Measurements from ENCODE around the gene FAM167B.
A peak's percentile ranks its signal among the peaks of the same experiment; 100 is the strongest.

Gene FAM167B

DNA sequence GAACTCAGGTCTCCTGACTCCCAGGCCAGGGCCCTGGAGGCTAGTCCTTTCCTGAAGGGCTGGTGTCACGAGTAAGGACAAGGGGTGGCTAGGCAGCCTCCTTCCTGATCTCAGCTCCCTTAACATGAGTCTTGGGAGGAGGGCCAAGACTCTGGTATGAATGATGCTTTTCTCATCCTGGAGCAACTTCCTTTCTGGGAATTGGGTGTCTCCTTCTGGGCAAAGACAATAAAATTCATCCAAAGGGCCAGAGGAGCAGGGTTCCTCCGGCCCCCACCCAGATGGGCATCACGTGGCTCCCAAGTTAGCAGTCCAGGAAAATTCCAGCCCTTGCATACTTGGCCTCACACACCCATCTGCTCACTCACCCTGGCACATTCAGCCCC lies at the start of gene FAM167B:
TSS of gene FAM167B (plus strand) at position 335 of the 386 bp plus-strand sequence. CDS start 200 bp downstream, outside the sequence.
- FAIRE-seq, result no peak

DNA sequence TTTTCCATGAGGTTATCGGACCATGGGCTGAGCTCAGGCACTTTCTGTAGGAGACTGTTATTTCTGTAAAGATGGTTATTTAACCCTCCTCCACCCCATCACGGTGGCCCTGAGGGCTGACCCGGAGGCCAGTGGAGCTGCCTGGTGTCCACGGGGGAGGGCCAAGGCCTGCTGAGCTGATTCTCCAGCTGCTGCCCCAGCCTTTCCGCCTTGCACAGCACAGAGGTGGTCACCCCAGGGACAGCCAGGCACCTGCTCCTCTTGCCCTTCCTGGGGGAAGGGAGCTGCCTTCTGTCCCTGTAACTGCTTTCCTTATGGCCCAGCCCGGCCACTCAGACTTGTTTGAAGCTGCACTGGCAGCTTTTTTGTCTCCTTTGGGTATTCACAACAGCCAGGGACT lies 49.2 kb upstream of the FAM167B start:
- no peak for FAIRE-seq

DNA sequence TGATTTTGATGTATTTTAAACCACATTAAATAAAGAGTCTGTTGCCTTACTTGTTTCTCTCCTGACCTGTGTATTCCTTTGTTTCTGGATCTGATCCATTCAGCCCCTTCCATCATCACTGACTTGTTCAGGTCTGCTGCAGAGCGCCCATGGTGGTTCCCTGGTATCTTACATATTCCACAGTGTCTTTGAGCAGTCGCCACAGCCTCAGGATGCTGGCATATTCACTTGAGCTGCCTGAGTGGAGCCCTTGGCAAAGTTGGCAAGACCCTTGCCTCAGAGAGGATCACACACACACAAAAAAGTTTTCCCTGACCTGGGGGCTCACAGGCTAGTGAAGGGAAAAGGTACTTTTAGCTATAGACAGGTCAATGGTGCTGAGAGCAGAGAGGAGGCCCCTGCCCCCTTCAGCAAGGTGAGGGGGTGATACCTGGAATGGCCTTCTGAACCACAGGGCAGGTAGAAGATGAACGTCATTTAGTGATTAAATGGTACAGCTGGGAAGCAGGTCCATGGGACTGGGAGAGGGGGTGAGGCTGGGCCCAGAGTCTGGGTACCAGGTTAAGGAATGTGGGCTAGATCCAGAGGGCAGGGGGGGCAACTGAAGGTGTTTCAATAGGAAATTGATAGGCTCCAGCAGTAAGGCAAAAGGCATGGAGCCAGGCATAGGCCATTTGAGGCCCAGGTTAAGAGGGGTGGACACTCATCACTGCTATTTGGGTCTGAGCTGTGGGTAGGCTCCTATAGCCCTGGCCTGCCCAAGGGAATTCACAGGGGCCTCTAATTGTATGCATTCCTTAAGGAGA lies 48.6 kb upstream of the FAM167B start:
- FAIRE-seq, result no peak

DNA sequence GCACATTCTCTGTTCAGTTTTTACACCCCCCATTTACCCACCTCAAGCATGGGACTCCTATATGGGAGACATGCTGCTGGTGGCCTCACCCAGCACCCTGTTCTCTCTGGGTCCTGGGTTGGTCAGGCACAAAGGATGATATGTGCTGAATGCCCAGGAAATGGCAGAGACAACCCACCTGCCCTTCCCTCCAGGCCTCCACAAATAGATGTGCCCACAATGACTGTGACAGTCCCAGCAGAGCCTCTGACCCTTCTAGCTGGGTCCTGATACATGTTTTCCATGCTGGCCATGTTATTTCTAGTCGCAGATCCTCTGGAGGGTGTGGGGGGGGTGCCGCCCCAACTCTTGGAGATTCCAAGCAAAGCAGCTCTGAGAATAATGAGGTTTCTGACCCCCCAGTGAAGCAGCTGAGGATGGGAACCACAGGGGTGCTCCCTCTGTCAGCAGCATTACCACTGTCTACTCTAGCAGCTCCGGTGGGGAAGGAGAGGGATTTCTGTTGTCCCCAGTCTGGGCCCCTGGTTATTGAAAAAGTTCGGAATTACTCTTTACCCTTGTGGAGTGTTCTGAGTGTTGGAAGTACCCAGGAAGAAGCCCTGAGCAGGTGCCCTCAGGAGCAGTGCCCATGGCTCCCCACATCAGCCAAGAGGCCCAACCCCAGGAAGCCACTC lies 47.8 kb upstream of the FAM167B start:
- no peak for FAIRE-seq

DNA sequence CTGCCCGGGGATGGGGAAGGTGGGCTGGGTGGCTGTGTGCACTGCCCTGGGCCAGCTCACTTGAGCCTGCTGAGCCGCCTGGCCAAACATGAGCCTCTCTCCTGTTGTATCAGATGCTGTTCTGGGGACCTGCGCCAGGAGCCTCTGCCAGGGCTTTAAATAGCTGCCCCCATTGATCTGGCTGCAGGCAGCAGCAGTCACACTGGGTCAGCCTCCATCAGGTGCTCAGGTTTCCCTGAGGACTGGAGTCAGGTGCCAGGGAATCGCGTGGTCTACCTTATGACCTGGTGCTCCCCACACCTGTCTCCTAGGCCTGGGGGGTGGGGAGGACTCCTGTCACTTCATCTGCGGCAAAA lies 47.3 kb upstream of the FAM167B start:
- FAIRE-seq, result no peak

DNA sequence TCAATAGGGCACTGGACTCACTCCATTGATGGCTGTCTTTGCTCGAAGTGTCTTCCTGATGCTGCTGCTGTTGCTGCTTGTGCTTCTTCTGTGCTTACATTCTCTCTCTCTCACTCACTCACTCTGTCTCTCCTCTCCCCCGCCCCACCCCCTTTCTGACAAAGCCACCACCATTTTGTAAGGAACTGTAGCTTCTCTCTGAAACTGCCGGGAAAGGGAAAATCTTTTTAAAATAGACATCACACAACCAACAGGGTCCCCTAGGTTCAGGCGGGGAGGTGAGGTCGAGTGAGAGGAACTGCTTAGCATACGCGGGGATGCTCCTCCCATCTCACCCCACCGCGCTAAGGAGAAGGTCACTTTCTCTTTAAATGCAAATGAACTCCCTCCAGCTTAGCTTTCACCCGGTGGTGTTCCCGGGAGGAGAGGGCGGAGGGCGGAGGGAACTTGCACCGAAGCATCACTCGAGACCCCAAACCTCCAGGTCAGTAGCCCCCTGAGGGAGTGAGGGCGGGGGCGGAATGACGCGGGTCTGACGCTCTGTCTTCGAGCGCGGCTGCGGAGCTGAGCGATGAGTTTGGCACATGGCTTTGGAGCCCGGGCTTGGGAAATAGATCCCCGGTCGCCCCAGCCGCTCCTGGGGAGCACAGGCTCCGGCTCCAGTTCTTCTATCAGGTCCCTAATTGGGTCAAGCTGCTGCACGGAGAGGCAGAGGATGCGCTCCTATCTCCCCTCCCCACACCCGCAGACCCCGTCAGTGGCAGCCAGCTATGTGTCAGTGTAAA lies 46.6 kb upstream of the FAM167B start, which contains the start of gene CCDC28B:
TSS of gene CCDC28B (plus strand) at position 370 of the 785 bp plus-strand sequence. CDS start 1,341 bp downstream, outside the sequence.
- no peak for FAIRE-seq

DNA sequence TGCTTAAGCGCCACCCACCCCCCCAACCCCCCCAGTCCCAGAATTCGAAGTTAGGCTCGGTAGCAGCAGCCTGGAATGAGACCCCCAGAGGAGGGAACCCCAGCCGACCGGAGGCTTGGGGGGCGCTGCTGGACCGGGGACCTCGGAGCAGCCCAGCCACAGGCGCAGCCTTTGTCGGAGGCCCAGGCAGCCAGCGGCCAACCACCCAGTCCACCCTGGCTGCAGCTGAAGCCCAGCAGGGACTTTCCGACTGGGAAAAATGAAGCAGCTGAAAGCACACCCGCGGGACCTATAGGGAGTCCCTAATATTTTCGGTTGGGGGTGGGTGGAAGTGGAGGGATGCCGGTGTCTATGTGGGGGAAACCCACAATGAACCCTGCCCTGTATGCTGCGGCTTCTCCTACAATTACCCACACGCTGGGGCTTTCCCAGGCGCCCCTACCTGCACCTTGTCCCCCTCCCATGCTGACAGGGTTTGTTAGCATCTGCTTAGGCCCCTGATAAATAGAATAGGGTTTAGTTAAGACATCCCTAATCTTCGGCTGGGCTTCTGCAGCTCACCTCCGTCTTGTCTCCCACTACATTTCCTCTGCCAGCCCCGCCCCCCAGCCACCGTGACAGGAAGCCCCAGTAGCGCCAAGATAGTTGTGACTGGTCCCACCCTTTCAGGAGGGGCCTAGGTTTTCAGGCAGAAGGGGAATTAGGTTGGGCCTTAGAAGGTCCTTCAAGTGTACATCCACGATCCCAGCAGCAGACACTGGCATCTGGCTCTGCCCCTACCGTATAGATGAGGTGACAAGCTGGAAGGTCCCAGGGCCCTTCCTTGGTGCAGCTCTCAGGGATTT lies 45.8 kb upstream of the FAM167B start:
- FAIRE-seq, result no peak

DNA sequence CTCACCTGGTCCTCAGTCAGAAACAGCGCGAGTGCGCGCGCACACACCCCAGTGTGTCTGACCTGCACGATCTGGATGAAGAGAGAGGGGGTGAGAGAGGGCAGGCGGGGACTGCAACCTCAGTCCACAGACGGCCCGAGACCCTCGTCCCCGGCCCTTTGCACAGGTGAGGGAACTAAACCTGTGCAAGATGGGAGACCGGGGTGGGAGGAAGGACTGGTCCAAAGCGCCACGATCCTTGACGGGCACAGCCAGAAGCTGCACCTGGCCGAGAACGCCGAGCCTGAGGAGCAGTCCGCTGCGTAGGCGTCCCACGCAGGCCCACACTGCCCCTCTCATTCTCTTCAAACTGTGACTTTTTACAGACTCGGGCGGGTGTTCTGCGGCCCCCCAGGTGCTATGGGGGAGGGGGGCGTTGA lies 42.1 kb upstream of the FAM167B start:
- FAIRE-seq, result no peak

DNA sequence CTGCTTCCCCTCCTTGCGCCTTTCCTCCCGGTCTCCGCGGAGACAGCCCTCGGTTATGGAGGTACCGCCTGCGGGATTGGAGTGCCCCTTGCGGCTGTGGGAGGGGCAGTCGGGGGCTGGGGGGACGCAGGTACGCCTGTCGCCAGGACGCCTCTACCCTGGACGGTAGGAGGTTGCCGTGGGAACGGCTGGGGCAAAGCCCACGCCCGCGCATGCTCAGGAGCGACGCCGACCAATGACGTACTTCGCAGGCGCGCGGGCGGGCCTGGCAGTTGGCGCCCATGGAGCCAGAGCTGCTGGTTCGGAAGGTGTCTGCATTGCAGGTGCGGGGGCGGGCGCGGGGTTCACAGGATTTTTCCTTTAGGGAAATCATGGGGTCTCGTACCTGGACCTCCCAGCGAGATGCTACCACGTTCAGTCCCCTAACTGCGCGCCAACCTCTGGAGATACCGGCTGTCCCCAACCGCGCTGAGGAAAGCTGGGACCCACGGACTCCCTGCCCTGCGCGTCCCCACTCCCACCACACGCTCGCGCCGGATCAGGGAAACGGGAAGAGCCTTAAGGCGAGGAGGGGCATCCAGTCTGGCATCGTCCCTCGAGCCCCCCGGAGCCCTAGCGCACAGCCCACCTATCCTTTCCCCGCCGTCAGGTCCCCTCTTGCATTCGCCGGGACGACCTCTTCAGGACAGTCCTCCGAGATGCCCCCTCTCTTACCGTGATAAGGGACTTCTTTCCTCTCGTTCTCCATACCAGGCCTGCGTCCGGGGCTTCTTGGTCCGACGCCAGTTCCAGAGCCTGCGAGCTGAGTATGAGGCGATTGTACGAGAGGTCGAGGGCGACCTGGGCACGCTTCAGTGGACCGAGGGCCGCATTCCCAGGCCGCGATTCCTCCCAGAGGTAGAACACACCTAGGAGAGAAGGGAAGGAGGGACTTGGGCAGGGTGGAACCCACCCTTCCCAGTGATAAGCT lies 41.3 kb upstream of the FAM167B start, which contains the start of gene IQCC:
TSS of gene IQCC (plus strand) at position 271 of the 970 bp plus-strand sequence. CDS start at position 282, 11 bp downstream.
- FAIRE-seq, result no peak

DNA sequence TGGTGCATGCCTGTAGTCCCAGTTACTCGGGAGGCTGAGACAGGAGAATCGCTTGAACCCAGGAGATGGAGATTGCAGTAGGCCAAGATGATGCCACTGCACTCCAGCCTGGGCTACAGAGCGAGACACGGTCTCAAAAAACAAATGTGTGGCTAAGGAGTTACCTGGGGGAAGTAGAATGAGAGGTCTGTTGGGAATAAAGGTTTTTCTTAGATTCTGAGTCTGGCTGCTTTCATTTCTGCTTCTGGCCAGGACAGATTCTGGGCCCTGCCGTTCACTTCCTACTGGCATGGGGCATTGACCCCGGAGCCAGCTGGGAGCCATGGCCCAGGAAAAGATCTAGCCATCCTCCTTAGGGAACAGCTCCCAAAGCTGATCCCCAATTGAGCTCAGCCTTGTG lies 38.6 kb upstream of the FAM167B start:
- no peak for FAIRE-seq

DNA sequence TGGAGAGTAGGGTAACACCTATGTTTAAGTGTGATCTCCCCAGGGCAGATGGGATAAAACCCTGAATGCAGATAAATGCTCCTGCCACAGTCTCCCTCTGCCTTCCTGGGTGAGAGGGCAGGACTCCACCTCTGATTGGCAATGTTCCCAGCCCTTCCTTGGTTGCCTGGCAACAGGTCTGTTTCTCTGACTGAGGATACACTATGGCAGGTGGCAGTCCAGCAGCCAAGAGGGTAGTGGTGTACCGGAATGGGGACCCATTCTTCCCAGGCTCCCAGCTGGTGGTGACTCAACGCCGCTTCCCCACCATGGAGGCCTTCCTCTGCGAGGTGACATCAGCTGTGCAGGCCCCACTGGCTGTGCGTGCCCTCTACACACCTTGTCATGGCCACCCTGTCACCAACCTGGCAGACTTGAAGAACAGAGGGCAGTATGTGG lies 38.1 kb upstream of the FAM167B start, which contains the start of gene DCDC2B:
TSS of gene DCDC2B (plus strand) at position 199 of the 438 bp plus-strand sequence. CDS start at position 204, 5 bp downstream.
- no peak for FAIRE-seq

DNA sequence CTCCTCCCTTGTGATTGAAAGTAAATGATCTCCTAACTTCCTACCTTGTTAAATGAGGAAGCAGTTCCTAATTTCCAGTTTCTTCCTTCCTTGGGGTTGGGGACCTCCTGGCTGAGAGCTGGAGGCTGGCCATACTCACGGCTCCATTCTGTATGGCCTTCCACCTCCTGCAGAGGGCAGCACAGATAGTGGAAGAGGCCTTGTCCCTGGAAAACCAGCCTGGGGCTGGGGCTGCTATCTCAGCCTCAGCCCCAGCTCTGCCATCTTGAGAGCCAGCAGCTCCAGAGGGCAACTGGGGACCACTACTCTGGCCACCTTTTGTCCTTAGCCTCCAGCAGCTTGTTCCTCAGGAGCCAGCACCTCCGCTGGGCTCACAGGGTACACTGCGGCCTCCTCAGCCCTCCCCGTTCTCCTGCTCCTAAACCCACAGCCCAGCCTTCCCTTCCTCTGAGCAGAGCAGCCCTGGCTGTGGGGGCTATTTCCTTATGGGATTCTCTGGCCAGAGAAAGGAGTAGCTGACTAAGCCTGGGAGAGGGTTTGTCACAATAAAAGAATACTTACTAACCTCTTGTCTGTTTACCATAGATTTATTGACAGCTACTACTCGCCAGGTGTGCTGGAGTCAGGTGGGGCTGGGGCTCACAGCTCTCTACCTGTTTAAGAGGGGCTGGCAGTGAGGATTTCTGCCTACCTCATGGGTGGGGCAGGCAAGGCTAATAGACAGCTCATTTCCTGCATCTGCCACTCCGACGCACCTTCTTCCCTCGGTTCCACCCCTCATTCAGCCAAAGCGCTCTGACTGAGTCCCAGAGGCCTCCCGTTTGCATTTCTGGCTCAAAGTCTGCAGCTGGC lies 31.2 kb upstream of the FAM167B start:
- peak; percentile 62 for FAIRE-seq

DNA sequence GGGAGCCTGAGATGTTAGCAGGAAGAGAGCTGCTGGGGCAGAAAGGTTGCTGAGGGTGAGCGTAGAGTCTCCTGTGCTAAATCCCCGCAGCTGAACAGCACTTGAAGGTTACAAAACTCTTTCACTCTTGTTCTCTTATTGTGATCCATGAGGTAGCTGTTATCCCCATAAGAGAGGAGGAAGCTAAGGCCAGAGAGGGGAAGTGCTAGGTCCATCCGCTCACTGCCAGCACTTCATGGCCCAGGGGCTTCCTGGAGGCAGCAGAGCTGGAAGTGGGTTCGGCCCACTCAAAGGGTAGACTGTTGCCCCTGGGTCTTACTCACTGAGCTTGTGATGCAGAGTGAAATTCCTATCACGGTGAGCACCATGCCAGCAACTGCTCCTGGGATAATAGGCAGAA lies 30.5 kb upstream of the FAM167B start:
- no peak for FAIRE-seq

DNA sequence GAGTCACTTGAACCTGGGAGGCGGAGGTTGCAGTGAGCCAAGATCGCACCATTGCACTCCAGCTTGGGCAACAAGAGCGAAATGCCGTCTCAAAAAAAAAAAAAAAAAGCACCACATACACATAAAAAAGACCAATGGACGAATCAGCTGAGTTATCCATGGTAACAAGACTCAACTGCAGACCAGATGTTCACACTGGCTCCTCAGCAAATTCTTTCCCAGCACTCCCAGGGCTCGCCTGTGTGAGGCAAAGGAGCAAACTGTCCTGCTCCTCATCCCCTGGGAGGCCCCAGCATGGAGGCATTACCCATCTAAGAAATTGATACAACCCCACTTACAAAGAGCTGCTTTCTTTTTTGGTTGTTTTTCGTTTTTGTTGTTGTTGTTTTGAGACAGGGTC lies 28.0 kb upstream of the FAM167B start:
- FAIRE-seq, result no peak

DNA sequence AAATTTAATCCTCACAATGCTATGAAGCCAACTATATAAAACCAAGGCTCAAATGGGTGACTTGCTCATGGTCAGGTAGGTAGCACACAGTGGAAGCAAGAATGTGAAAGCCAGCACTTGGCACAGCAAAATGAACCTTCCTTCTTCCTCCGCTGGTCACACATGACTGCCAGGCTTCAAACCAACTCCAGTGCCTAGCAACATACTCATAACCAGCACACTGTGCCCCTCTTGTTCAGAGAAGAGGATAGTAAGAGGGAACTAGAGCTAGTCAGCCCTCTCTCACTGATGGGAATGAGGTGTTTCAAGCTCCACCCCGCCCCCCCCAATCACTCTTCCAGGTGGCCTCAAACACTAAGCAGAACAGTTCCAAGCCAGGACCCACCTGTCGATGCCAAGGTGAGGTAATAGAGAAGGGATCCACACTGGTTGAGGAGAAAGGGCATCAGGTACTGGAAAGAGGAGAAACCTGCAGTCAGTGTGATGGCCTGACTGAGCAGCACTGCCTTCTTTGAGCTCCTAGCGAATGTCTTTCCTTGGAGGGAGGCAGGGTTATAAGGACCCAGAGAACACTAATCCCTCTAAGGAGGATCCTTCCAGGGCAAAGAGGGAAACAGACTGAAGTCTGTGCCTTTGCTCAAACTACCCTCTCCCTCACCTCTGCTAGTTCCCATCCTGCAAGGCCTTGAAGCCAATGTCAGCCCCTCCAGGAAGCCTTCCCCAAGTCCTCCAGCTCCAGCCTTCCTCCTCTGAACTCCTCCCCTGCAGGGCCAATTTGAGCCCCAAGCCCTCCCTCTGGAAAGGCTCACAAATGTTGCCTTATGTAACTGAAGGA lies 26.1 kb upstream of the FAM167B start:
- FAIRE-seq, result no peak

DNA sequence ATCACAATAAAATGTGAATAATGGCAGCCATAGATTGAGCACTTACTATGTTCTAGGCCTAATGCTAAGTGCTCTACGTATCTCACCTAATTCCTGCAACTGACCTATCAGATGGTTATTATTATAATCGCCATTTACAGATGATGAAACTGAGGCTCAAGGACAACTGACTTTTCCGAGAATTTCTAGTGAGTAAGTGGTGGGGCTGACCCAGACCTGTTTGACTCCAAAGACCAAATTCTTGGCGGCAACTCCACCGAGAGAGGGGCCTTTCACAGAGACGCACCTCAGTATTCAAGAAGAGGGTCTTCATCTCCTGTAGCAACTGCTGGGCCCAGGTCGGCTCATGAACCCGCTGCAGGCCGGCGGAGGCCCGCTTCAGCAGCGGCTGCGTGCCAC lies 25.4 kb upstream of the FAM167B start:
- no peak for FAIRE-seq

DNA sequence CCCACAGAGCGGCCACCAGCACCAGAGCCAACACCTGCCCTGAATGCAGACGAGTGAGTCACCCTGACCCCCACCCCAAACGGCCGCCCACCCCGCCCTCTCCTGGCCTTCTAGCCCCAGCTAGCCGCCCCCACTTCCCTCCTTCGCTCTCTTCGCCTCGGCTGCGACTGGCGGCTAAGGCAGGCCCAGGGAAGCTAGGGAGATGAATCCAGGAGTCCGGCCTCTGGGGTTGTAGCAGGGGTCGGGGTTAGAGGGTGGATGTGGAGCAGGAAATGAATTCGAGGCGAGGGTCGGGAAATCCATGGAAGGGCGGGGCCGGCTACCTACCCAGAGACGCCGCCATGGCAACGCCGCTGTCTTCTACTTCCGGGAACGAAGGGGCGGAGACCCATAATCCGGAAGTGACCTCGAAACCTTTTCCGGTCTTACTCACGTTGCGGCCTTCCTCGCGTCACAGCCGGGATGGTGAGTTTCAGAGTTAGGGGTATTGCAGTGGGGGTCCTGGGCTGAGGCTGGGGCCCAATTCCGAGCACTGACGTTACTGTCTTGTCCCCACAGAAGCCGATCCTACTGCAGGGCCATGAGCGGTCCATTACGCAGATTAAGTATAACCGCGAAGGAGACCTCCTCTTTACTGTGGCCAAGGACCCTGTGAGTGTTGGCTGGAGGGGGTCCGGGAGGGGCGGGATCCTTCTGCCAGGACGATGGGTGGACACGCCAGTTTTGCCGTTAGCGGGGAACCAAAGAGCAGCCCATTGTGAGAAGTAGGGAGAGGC lies 24.9 kb upstream of the FAM167B start, which contains the start of the genes EIF3I and TMEM234:
TSS of gene EIF3I (plus strand) at position 428 of the 776 bp plus-strand sequence. CDS start at position 463, 35 bp downstream.
TSS of gene TMEM234 (minus strand) at position 374 of the 776 bp plus-strand sequence. CDS start at position 343, 31 bp downstream.
- FAIRE-seq, result no peak

DNA sequence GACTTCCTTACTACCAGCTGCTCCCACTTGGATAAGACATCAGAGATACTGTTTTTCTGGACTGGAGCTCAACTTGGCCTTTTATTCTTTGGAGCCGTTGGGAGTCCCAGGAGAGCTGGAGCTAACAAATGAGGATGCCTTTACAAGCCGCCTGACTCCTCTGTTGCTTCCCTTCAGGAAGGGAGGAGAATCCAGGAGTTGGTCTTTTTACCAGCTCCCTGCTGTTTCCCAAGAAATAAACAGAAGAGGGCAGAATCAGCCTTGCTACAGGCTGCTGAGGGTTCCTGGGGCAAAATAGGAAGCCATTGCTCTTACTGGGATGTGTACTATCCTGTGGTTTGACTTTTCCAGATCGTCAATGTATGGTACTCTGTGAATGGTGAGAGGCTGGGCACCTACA lies 23.3 kb upstream of the FAM167B start:
- no peak for FAIRE-seq

Measured in TTC549 (cell line).